Stimulated activated CD8-positive, alpha-beta memory T cell treated with anti-CD3 and anti-CD28 coated beads, Interleukin-15, amount 100 ng/mL, for 4 hours (primary cell): ENCODE results near the gene DEDD.
A peak's percentile ranks its signal among the peaks of the same experiment; 100 is the strongest.

Source experiments
- DNase-seq, 2 donors: peaks; one replicate each; pipeline ENCODE4 v3.0.0-alpha.2; 2020; ENCODE audit warnings: low read depth in 2 of 2

The DEDD gene, protein sequence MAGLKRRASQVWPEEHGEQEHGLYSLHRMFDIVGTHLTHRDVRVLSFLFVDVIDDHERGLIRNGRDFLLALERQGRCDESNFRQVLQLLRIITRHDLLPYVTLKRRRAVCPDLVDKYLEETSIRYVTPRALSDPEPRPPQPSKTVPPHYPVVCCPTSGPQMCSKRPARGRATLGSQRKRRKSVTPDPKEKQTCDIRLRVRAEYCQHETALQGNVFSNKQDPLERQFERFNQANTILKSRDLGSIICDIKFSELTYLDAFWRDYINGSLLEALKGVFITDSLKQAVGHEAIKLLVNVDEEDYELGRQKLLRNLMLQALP

DNA sequence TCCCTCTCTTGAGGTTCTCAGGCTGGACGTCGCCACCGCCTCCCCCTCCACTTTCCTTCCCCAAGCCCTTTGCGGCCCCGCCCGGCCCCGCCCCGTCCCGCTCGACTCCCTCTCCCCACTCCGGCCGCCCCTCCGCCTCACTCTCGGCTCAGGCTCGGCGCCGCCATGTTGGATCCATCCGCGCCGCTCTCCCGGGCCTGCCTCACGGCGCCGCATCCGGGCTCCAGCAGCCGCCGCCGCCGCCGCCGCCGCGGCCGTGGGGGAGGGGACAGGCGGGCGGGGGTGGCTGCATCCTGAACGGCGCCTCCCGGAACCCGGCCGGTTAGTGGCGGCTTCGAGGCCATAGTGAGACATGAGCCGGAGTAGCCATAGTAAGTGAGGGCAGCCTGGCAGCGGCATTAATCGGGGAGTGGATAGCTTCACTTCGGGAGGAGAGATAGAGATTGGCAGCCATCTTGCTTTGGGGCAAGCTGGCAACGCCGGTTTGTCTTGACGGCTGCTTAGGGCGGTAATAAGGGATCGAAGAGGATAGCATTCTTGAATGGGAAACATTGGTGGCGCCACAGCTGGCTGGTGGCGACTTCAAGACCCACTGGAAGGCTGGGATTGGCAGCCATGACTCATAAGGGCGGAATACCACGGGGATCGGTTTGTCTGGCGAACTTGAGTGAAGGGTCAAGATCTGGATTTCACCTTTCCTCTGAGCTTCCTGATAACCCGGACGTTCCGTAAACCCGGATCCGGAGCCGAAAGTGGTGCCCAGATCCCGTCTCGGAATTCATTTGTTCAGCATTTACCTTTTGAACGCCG, at the start of gene DEDD:
Gene DEDD (minus strand): TSS at position 258 of the 810 bp plus-strand sequence. CDS start 8,205 bp downstream, outside the sequence.
- DNase-seq: peak; percentile 81 to 88

DNA sequence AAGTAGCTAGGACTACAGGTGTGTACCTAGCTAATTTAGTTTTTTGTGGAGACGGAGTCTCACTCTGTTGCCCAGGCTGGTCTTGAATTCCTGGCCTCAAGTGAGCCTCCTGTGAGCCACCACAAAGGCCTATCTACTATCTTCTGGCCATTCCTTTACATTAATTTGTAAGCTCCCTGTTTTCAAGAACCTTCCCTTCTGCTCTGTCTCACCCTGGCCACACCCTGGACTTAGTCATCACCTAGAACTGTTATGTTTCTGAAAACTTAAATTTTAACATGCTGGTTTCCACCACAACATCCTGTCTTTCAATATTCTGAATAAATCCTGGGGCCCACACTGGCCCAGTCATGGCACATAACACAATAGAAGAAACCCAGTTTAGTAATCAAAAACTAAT, 49.7 kb upstream of the DEDD start:
- DNase-seq: peak; percentile 19 to 48

DNA sequence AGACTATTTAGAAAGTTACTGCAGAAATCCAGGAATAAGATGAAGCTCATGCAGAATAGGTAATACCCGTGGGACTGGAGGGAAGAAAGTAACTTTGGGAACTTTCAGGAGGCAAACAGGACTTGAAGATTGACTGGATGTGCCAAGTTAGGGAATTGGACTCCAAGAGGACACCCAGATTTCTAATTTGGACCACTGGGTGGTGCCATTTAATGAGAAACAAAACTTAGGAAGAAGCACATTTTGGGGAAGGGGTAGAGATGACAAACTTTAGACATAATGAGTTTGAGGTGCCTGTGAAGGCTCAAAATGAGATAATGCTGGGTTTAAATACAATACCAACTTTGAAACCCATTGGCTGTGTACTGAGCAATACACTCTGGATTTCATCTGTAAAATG, 48.2 kb upstream of the DEDD start:
- no peak for DNase-seq

DNA sequence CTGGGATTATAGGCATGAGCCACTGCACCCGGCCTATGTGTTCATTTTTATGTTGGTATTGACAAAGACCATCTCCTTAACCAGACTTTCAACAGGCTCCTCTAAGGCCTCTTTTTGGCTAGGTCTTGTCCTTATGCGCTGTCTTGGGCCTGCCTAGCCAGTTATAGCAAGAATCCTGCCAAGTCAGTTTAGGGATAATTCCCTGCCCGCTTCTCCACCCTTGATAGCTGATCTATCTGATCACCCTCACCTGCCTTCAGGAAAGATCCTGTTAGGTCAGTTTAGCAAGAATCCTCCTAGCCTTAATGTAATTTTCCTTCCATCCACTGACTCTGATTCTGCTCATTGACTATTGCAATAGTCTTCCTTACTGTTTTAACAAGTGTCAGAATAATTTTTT, 47.2 kb upstream of the DEDD start:
- no peak for DNase-seq

DNA sequence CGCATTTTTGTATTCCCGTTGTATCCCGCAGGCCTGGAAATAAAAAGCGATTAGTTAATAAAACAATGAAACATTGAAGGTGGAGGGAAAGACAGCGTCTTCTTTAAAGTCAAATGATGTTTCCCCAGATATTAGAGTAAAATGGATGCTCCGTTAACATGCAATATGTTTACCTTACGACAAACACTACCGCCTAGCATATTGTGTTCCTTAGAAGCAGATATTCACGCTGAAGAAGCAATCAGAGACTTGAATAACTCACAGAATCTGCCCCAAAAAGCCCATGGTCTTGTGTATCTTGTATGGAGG, 45.4 kb upstream of the DEDD start:
- DNase-seq: no peak

DNA sequence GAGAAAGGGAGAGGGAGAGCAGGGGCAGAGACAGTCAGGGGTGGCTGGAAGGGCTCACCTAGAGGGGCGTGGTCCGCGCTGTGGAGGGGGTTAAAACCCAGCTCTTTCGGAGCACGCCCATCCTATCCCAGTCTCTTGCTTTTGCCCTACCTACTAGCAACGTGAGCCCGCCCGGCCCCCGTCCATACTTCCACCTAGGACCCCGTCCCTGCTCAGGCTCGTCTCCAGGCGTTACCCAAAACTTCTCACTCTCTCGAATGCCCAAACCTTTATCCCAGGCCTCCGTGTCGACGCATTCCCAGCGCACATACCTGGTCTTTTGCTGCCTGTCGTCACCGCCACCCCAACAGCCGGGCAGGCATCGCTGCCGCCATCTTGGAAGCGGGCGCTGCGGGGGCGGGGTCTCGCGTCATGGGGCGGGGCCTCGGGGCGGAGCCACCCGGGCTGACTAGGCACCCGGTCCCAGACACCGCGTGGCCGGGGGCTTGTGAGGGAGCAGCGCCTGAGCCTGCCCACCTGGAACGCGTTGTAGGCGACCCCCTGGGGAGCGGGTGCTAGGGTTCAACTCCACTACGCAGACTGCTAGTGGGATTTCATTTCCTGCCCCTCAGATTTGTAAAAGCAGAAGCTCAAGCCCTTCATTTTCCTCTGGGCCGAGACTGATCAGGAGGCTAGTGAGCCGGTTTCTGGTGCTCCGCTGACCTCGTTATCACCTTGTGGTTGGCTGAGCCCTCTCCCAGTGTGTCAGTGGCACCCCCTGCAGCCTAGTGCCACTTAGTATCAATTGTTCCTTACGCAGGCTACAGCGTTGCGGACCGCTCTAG, 44.9 kb upstream of the DEDD start, which contains the start of gene B4GALT3:
Gene B4GALT3 (minus strand): TSS at position 396 of the 824 bp plus-strand sequence. CDS start 1,447 bp downstream, outside the sequence.
- peak; percentile 87 to 90 for DNase-seq

DNA sequence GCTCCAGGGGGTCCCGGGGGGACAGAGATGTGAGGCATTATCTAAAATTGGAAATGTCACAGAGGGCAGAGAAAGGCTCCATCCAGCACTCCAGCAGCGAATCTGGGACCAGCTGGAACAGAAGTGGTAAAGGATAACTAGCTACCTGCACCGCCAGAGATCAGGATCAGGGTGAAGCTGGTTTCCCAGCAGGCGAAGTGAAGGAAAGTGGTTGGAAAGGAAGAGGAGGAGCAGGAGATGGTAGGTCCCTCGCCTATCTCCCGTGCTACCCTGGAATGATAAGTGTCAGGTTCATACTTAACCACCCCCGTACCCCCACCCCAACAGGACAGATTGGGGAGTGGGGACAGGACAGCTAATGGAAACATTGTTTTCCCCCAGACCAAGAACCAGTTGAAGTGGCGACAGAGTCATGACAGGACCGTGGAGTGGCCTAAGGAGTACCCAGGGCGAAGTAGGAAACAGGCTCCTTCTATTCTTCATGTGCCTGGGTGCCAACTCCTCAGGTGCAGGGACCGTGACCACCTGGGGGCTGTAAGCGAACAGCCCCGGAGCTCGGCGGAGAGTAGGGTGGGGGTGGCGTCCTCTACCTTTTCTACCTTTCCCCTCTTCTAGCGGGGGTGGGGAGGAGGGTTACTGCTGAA, 44.1 kb upstream of the DEDD start:
- DNase-seq: no peak

DNA sequence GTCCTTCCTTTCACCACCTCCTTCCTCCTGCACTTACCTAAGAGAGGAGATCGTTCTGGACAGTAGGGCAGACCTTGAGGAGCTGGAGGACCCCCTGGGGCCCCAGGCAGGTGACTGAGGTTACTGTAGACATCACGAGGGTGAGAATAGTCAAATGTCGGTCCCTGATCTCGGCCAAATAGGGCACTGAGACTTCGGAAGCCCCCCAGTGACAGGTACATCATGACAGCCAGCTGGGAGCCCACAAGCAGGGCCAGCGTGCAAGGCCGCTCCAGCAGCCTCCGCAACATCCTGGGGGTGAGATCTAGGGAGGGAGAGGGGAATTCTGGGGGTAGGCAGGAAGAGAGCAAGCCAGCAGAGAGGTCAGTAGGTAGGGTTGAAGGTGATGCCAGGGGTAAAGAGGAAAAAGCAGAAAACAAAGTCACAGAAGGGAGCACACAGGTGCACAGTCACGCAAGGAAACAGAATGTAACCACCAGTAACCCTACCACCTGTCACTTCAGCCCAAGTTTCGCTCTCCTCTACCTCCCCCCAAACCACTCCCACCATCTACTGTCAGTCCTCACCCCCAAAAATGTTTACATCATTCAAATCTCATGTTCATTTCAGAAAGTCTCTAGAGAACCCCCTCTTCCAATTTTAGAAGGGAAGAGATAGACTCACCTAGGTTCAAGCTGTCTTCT, 43.4 kb upstream of the DEDD start:
- no peak for DNase-seq

DNA sequence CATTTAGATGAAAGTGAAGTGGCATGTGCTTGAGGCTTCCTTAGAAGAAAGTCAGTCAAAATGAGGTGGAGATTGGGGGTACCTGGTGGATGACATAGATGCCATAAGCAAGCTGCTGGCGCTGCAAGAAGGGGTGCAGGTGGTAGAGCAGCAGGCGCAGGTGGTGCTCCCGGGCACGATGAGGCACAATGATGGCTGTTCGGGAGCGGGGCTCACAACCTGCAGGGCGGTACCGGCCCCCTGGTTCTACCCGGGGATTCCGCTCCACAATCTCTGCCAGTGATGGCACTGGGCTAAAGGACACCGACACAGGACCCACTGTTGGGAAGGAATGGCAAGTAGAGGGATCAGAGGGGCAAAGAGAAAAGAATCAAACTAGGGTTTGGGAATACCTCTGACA, 42.4 kb upstream of the DEDD start:
- no peak for DNase-seq

DNA sequence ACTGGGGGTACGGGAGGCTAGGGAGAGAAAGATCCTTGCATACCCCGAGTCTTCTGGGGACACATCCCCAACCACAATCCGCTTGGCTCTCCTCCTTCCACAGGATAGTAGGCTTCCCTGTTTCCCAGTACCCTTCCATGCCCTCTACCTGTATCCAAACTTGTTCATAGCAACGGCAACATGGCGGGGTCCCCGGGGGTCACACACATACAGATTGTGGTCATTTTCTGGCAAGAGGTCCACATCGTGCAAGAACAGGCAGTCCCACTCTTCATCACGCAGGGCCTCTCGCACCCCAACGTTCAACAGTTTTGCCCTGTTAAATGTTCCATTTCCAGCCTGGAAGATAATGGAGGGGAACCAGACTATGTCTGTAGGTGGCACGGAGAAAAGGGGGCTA, 41.2 kb upstream of the DEDD start:
- DNase-seq: no peak

DNA sequence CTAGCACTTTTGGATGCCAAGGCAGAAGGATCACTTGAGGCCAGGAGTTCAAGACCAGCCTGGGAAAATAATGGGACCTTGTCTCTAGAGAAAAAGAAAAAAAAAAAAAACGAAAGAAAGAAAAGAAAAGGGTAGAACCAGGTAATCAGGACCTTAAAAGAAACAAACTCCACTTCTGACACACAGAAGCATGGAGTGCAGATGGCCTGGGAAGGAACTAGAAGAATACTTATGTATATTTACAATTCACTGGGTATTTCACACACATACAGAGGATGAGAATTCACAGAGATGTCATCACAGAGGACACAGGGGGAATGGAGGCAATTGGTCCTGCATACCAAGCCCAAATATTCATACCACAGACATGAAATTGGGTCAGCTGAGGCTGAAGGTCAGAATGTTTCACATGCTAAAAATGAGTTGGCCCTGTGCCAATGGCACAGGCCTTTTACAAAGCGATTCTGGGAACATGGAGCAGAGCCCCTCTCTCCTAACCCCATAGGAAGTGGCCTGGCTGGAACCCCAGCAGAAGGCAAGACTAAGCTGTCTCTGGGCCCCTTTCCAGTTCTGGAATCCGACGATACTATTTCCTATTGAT, 40.4 kb upstream of the DEDD start:
- DNase-seq: no peak

DNA sequence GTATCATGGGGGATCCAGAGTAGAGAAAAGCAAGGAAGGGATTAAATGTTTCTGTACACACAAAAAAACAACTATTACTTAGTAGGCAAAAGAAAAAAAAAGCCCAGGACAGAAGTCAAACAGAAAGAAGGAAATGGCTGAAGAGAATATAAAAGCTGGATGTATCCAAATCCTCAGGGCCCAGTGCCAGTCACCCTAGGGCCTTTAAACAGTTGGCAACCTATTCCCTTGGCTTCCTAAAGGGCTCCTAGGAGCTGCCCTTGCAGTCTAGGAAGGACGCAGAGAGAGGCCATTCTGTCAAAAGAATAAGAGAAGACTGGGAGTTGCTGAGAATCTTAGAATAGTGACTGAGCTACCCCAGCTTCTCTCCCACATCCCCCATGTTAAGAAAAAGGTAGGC, 39.9 kb upstream of the DEDD start:
- DNase-seq: no peak

DNA sequence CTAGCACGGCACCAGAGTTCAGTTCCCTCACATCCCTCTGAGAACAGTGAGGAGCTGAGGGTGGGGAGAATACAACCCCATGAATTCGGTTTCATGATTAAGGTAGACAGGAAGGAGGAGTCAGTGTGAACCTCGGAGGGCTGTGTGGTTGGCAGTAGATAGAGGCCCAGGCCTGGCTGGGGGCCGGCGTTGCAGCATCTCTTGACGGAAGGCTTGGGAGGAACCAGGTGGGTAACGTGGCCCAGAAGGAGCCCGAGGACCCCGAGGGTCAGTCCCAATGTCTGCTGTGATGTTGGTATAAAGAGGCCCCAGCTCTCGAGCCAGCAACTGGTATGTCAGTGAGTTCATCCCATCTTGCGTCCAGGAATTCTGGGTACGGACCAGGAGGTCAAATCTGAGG, 39.2 kb upstream of the DEDD start:
- no peak for DNase-seq

DNA sequence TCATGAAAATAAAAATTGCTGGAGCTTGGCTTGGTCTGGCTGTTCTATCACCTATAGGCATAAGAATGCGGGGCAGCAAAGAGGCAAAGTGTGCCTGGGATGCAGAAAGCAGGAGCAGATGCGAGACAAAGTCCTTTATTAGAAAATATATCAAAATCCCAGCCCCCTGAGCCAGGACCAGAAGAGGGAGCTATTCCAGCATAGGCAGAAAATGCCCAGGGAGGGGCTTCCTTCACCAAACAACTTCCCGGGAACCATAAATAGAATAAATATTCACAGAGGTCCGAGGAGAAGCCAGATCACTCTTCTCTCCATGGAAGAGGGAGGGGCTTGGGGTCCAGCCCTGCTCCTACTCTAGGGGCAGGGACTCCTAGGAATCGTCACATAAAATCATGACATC, 38.7 kb upstream of the DEDD start:
- no peak for DNase-seq

DNA sequence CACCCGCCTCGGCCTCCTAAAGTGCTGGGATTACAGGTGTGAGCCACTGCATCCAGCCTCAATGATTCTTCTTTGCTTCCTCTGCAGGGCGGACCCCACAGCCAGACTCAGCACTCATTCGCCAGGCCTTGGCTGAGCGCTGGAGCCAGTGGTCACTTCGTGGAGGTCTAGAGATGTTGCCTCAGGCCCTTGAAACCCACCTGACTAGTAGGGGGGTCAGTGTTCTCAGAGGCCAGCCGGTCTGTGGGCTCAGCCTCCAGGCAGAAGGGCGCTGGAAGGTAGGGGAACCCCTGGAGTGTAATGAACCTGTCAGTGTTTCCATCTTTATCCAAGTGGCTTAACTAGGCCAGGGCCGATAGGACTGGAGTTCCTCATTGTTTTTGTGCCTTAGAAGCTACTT, 36.4 kb upstream of the DEDD start:
- no peak for DNase-seq

DNA sequence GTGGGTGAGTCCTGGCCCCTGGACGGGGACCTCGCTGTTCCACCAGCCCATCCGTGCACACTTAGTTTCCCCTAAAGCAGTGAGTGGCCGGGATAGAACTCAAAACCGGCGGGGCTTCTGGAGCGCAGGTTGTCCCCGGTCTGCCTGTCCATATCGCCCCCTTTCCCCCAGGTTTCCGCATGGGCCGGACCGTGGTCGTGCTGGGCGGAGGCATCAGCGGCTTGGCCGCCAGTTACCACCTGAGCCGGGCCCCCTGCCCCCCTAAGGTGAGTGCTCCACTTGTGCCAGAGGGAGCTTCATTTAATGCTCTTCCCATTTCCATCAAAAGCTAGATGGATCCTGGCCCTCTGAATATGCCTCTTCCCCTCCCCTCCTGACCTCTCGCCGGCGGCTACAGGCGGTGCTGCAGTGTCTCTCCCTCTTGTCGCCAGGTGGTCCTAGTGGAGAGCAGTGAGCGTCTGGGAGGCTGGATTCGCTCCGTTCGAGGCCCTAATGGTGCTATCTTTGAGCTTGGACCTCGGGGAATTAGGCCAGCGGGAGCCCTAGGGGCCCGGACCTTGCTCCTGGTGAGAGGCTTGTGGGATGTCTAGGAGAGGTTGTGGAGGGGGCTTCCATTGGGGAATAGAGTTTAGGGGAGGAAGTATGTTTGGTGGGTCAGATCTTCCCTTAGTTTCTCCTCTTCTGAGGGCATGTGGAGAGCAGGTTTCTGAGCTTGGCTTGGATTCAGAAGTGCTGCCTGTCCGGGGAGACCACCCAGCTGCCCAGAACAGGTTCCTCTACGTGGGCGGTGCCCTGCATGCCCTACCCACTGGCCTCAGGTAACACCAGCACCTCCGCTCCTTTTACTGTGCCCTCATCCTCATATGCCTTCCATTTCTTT, 34.4 kb upstream of the DEDD start:
- no peak for DNase-seq

DNA sequence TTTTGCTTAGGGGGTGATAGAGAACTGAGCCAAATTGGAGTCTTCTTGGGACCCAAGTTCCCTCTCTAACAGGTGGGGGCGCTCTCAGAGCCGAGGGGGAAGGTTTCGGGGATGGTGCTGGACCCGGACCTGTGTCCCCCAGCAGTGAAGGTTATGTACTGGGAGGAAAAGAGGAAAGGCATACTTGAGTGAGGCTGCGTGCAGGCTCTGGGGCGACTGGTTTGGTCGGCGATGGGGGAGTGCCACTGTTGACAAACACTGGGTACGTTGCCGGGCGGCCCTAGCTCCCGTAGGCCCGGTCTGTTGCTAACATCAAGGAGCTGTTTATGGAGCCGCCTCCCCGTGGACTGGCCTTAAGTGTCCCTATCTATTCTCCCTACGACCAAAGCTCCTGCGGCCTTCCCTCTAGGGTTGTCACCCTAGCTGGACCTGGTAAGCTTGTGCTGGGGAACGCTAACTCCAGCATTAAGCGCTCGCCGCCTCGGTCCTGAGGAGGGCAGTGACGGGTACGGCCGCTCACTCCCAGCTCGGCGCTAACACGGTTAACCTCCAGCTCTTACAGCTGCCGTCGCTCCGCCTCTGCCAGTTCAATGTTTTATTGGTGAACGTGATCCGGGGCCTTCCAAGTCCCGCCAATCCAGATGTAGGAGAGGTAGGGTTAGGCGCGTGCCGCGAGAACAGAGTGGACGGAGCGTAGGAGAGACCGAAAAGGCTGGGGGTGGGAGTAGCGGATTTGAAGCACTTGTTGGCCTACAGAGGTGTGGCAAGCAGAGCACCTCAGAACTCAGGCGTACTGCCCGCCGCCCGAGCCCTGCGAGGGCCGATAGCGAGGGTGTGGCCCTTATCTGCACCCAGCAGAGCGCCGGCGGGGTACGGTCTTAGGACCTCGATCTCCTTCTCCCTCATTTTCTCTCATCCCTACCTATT, 33.5 kb upstream of the DEDD start, which contains the start of gene PPOX:
Gene PPOX (plus strand): TSS at position 685 of the 927 bp plus-strand sequence. CDS start 422 bp downstream, outside the sequence.
- DNase-seq: peak; percentile 78 to 87

DNA sequence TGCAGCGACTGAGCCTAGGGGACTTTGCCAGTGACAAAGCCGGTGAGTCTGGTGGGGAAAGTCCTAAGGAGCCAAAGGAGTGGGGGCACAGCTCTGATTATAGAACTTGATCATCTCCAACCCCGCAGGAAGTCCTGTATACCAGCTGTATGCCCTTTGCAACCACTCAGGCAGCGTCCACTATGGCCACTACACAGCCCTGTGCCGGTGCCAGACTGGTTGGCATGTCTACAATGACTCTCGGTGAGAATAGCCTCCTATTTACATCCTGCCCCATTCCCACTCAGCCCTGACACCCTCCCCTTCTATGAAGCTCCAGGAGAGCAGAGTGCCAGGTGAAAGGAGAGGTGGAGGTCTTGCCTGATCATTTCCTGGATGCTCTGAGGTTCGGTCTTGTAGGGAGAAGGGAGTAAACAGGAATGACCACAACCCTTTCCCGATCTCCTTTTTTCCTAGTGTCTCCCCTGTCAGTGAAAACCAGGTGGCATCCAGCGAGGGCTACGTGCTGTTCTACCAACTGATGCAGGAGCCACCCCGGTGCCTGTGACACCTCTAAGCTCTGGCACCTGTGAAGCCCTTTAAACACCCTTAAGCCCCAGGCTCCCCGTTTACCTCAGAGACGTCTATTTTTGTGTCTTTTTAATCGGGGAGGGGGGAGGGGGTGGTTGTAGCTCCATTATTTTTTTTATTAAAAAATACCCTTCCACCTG, 32.6 kb upstream of the DEDD start:
- DNase-seq: no peak
